Measurements from ENCODE around the gene SNPH.
A peak's percentile ranks its signal among the peaks of the same experiment; 100 is the strongest.

SNPH gene

DNA sequence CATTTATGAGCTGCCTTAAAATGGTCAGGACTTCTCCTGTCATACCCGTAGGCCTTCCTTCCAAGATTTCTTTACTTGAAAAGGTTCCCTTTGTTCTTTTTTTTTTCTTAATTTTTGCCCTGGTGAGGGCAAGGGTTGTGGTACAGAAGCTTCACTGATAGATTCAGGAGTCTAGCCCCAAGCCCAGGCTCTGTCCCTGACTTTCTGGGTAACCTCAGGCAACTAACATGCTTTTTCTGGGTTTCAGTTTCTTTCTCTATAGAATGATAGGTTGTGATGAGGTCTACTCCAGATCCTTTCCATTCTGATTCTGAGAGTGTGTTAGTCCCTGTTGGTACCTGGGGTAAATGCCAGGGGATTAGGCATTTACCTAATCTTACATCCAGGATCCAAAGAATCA lies 21.2 kb downstream of the SNPH start:
- no peak for DNase-seq (ENCODE audit: low spot score)

DNA sequence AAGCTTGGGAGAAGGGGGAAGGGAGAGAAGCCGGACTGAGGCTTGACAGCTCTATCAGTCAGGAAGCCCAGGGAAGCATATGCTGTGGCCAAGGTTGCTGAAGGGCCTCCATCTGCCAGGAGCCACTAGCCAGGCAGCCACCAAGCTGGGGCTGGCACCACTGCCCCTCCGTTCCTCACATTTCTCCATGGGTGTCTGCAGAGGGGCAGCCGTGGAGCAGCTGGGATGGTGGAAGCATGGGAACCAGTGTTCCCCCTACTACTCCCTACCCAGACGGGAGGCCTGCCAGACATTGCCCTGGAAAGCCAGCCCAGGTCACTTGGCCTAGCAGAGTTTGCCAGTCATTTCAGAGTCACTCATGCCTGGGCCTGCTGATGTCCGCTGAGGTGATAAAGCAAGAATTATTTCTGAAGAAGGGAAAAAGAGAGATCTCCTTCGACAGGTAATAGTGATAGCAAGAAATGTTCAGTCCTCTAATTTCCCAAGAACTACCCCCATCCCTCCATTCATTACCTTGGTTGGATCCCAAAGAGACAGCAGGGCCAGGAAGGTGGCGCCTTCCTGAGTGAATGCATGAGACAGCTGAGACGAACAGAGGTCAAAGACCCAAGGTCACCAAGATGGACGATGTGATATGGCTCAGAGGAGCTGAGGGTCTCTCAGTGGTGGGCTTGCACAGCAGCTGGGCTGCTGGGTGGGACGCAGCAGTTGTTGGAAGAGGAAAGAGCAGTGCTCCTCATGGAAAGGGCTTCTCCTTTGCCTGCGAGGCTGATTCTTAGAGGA lies 21.9 kb downstream of the SNPH start:
- peak; percentile 88 for DNase-seq (ENCODE audit: low spot score)

DNA sequence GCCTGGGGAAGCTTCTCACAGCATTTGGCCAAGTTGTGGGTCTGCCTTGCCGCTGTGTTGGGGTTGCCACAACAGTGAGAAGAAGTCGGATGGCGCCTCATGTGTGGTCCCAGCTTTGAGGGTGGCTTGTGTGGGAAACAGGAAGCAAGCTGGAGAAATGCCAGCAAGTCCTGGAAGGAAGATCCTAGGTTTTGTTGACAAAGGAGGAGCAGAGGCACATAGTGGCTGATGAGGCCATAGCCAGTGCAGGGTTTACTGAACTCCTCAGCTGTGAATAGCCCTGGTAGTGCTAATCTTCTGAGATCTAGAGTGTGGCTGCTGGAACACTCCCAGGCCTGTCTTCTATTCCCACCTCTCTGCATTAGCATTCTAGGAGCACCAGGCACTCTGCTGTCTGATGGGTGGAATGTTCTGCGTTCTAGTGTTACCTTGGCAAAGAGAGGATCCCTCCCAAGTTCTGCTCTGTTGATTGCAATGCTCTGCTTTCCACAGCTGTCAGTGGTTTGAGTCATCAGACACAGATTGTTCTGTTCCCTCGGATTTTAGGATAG lies 25.2 kb downstream of the SNPH start:
- no peak for DNase-seq (ENCODE audit: low spot score)

GRCh38 chr20:1292620-1293019 lies 26.5 kb downstream of the SNPH start:
- no peak for DNase-seq (ENCODE audit: low spot score)

- DNase-seq (ENCODE audit: low spot score): no peak
Observed at GRCh38 chr20:1293641-1294379, 27.7 kb downstream of the SNPH start.

DNA sequence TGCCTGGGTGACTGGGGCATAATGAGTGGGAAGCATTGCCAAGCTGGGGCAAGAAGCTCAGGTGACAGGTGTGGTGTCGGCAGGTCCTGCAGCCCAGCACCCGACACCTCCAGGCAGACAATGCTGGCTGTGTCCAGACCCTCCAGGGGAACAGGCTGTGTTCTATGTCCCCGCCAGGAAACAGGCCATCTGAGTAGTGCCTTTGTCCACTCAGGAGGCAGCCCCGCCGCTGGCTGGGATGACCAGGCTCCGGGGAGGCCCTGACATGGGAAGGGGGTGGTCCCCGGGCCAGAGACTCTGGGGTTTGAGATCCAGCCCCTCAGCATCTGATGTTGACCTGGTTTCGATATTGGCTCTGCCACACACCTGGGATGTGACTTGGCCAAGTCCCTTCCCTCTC lies 28.4 kb downstream of the SNPH start:
- no peak for DNase-seq (ENCODE audit: low spot score)

- no peak for DNase-seq (ENCODE audit: low spot score)
Observed at GRCh38 chr20:1295276-1295930, 29.3 kb downstream of the SNPH start.

GRCh38 chr20:1296117-1296610 lies 30.1 kb downstream of the SNPH start:
- no peak for DNase-seq (ENCODE audit: low spot score)

- no peak for DNase-seq (ENCODE audit: low spot score)
Observed at GRCh38 chr20:1296922-1297321, 30.8 kb downstream of the SNPH start.

- DNase-seq (ENCODE audit: low spot score): peak; percentile 71
Observed at GRCh38 chr20:1297486-1297885, 31.4 kb downstream of the SNPH start.

DNA sequence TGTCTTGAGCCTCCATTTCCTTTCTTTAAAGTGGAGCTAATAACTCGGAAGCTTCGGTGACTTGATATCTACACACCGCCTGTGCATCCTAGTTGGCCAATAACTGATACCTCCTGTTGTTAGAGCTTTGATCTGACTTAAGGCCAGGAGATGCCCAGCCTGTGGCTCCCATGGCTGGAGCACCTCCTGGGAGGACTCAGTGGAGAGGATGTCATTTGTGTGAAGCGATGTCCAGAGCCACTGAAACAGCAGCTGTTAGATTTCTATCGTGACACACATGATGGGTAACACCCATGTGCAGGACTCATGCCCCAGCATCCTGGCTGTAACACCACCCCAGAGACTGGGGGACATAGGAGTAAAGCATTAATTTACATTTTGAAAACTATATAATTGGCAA lies 32.1 kb downstream of the SNPH start:
- no peak for DNase-seq (ENCODE audit: low spot score)

DNA sequence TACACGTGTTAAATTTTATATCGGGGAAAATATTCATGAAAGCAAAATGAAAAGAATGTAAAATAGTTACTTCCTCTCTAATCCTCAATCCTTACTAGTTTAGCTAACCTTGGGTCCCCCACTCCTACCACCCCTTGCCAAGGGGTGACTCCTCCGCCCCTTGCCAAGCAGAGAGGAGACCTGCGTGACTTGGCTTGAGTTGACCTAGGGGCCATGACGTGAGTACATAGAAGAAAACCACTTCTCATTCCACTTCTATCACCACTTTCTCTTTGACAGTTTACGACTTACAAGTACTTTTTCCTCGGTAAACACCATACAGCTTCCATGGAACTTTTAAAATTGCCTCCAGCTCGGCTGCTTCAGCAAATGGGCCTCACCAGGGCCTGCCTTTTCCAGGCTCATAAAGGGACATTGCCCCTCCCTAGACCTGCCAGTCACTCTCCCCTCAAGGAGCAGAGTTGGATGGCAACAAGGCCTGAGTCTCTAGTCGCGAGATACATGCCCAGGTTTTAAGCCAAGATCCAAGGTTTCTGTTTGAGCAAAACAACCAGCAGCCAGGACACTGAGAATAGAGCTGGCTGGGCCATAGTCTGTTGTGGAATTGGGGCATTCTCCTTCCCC lies 32.9 kb downstream of the SNPH start:
- DNase-seq (ENCODE audit: low spot score): no peak

- no peak for DNase-seq (ENCODE audit: low spot score)
Observed at GRCh38 chr20:1299522-1299921, 33.4 kb downstream of the SNPH start.

- DNase-seq (ENCODE audit: low spot score): no peak
Observed at GRCh38 chr20:1300083-1300840, 34.2 kb downstream of the SNPH start.

- no peak for DNase-seq (ENCODE audit: low spot score)
Observed at GRCh38 chr20:1301031-1301529, 35.0 kb downstream of the SNPH start.

GRCh38 chr20:1302685-1303541 lies 36.8 kb downstream of the SNPH start:
- peak; percentile 98 for DNase-seq (ENCODE audit: low spot score)

GRCh38 chr20:1304710-1305515 lies 38.8 kb downstream of the SNPH start:
- DNase-seq (ENCODE audit: low spot score): no peak

DNA sequence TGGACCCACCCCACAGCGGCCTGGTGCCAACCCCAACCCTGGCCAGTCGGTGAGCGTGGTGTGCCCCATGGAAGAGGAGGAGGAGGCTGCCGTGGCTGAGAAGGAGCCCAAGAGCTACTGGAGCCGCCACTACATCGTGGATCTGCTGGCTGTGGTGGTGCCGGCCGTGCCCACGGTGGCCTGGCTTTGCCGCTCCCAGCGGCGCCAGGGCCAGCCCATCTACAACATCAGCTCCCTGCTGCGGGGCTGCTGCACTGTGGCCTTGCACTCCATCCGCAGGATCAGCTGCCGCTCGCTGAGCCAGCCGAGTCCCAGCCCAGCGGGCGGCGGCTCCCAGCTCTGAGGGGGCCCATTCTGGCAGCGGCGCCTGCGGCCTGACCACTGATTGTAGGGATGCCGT lies 39.6 kb downstream of the SNPH start:
- no peak for DNase-seq (ENCODE audit: low spot score)
